GM12875 (cell line): ENCODE measurements around the gene BMP5.

Experiments used
- H3K4me3 ChIP-seq: one replicate; pipeline ENCODE4 v1.5.1; 2011; ENCODE audit warnings: low read depth, low read length, control low read depth
- TF ChIP-seq, protein P1 (sequence below): IDR thresholded peaks from 2 replicates; pipeline ENCODE4 v1.5.1; 2011; ENCODE audit warnings: low read depth, mild to moderate bottlenecking, control low read depth, inconsistent platforms, low read length, moderate library complexity, borderline replicate concordance; ENCODE audit not compliant: insufficient read depth

Gene BMP5

DNA sequence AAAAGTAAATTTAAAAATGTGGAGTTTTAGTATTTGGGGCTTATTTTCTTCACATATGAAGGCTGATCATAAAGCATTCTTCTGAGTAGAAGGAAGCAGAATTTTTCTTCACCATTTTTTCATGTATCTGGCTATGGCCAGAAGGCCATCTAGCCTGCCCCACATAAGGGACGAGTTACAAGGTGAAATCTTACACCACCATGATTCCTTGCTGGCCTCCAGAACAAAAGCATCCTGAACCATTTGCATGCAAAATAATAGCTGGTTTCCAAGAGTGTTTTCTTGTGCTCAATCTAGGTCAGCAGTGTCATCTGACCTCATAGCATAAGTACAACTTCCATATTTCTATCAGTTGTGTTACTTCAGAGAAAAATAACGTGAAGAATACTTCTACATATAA is 93.1 kb downstream of the BMP5 start:
- no peak overlapping the region for H3K4me3 ChIP-seq
- TF ChIP-seq, protein P1, sequence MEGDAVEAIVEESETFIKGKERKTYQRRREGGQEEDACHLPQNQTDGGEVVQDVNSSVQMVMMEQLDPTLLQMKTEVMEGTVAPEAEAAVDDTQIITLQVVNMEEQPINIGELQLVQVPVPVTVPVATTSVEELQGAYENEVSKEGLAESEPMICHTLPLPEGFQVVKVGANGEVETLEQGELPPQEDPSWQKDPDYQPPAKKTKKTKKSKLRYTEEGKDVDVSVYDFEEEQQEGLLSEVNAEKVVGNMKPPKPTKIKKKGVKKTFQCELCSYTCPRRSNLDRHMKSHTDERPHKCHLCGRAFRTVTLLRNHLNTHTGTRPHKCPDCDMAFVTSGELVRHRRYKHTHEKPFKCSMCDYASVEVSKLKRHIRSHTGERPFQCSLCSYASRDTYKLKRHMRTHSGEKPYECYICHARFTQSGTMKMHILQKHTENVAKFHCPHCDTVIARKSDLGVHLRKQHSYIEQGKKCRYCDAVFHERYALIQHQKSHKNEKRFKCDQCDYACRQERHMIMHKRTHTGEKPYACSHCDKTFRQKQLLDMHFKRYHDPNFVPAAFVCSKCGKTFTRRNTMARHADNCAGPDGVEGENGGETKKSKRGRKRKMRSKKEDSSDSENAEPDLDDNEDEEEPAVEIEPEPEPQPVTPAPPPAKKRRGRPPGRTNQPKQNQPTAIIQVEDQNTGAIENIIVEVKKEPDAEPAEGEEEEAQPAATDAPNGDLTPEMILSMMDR: no peak

DNA sequence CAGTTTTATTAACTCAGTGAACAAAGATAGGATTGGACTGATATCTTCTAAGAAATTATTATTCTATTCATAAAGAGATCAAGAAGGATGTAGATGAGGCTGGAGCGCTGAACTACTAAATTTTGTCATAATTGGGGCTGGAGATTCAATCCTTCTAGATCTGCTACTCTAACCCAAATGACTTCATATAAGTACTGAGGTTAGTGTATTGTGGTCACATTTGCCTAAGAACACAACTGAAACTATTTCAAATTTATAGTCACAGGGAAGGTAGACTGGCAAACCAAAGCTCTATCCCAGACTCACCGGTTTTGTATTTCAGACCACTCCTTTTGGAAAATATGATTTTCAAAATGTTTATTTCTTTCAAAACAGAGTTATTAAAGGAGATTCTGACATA is 96.7 kb downstream of the BMP5 start:
- no peak overlapping the region for H3K4me3 ChIP-seq
- TF ChIP-seq, protein P1: no peak

DNA sequence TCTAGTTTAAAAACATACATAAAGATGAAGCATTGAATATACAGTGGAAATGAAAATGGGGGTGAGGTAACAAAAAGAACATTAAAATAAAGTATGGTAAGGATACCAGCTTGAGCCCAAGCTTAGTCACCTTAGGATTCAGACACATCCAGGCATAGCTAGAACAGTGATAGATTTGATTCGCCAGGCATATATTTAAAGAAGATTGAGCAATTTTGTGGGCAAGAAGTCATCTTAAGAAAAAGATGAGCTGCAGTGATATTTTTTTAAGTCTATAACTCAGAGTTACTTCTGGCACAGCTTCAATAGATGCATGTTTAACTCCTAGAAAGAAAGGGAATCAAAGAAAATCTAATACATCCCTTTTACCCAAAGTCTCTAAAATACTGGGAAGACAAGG is 97.9 kb downstream of the BMP5 start:
- TF ChIP-seq, protein P1: no peak
- H3K4me3 ChIP-seq: no peak overlapping the region

DNA sequence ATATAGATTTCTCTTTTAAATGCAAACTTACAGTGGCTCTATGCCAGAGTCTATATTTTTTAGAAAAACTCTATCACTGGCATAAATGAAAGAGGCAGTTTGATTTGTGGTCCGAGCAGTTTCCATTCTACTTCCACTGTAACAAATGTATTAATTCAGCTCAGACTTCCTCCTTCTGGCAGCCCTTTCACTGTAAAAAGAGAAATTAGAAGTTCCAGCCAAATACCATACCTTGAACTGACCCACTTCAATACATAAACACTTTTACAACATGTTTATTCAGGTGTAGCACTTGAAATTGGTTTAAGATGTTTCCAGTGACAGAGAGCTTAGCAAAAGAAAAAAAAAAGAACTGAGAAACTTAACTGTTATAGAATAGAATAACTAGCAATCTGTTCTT is 99.3 kb downstream of the BMP5 start:
- H3K4me3 ChIP-seq: no peak overlapping the region
- TF ChIP-seq, protein P1: no peak

DNA sequence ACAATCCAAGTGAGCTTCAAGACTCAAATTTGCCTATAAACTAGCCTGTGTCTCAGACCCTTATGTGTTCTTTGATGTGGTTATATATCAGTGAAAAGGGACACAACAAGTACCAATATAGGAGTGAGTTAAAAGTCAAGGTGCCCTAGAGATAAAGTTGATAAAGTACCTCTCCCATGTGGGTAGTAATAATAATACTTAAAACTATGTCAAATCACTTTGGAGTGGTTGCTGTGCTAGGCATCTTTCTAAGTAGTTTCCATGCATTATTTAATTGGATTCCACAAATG is 100.4 kb downstream of the BMP5 start:
- TF ChIP-seq, protein P1: no peak

DNA sequence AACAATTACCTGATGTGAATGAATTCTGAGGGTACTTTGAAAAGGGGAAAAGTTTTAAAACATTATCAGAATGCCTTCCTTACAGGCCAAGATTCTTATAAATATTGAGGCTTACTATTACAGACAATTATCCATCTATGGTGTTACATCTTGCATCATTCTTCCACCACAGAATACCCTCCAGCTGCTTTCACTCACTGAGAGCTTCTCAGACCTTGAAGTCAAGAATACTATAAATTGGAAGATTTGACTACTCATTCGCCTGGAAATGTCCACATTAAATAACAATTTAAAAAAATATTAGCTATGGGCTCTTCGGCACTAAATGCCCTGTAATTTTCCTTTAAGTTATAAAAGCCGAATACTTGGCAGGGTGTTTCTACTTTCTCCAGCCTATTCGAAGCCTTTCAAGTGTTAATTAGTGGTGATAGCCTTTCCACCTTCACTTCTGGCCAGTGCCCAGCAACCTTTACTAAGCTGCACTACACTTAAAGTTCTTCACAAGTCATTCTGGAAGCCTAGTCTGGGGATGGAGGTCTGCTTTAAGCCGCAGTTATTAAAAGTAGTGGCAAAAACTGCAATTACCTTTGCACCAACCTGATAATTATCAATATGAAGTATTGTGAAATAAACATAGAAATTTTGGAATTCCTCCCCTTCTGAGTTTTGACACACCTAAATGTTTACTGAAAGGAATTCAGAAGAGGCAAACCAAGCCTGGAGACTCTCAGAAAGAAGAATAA is 100.9 kb downstream of the BMP5 start:
- TF ChIP-seq, protein P1: no peak
- no peak overlapping the region for H3K4me3 ChIP-seq

More for the DNA sequence above, 100.4 kb downstream of the BMP5 start:
- no peak overlapping the region for H3K4me3 ChIP-seq

DNA sequence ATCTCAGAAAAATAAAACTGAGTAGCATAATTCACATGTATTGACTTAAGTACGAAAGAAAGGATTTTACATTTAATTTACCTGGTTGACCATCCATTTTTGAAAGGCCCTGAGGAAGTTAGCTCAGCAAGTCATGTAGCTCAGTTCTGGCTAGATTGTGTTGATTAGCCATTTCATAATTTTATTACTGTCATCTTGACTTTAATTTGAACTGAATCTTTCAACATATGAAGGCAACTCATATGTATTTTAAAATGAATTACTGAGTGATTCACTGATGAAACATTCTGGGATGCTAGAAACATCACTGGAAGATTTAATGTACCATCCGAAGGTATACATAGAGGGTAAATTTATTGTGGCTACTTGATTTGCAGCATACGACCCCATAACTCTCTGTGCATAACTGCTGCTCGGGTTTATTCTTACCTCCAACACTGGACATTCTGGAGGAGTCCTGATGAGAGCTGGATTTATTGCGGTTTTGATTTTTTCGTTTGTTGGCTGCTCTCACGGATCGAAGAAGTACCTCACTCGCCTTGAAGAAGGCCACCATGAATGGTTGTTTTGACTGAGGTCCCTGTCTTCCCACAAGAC is 101.7 kb downstream of the BMP5 start:
- no peak overlapping the region for H3K4me3 ChIP-seq
- TF ChIP-seq, protein P1: no peak
